GM21360 (cell line): ENCODE results near the gene RFPL2.

Source experiments
- ATAC-seq: cut with Tn5 transposase; IDR thresholded peaks from one replicate; pipeline ENCODE4 v1.9.1; 2021; ENCODE audit warnings: mild to moderate bottlenecking, moderate library complexity; ENCODE audit not compliant: unreplicated experiment

Gene RFPL2

DNA sequence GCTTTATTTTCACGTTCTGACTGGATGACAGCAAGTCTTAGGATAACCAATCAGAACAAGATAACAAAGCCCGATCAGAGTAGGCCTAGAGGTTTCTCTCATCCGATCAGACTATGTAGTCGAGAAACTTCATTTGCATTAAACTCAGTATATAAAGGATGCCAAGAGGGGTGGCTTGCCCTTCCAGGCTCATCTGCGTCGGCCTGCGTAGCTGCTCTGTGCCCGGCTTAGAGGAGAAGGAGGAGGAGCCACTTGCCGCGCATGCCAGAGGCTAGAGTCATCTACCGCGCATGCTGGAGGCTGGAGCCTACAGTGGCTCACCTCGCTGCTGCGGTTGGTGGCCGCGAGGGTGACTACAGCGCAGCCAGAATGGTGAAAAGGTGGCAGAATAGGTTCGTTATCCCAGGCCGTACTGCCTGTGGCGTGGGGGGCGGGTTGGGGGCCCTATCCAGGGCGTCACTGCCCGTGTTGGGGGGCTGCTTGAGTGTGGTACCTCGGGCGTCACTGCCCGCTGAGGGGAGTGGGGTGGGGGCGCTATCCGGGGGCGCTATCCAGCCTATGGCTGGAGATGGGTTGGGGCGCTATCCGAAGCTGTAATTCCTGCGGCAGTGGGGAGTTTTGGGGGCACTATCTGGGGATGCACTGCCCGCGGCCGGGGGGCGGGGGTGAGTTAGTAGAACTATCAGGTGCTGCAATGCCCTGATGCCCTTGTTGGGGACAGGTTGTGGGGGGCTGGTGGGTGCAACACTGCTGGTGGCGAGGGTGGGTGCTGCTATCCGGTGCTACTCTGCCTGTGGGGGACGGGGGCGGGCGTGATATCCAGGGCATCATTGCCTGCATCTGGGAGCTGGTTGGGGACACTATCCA, at the start of gene RFPL2:
Gene RFPL2 (minus strand): TSS at position 218 of the 867 bp plus-strand sequence. CDS start 2,622 bp downstream, outside the sequence.
- ATAC-seq, result no peak

DNA sequence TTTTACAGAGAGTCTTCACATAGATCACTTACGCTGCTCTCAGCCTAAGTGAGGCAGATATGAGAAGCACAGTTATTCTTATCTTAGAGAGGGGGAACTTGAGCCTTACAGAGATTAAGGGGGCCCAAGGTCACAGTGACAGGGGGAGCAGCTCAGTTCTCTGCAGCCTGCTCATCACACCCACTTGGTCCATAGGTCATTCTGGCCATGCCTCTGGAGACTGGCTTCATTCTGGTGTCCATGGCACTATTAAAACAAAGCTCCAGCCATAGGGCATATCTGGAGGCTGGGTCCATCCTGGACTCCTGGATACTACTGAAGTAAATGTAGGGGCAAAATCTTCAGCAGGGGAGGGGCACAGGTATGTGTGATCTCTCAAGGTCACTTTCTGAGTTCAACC, 44.4 kb upstream of the RFPL2 start:
- no peak for ATAC-seq

DNA sequence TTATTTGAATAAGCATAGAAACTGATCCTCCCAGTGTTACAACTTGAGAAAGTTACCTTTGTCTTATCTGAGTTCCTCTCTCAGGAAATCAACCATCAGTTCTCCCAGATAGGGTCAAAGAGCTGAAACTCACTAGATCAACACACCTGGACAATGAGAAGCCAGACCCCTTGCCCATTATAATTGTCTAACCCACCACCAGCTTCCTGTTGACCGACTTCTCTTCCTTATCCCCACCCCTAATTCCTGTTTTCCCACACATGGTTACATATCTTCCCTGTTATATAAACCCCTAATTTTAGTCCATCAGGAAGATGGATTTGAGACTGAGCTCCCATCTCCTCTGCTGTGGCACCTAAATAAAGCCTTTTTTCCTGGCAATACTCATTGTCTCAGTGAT, 43.4 kb upstream of the RFPL2 start:
- ATAC-seq, result no peak

DNA sequence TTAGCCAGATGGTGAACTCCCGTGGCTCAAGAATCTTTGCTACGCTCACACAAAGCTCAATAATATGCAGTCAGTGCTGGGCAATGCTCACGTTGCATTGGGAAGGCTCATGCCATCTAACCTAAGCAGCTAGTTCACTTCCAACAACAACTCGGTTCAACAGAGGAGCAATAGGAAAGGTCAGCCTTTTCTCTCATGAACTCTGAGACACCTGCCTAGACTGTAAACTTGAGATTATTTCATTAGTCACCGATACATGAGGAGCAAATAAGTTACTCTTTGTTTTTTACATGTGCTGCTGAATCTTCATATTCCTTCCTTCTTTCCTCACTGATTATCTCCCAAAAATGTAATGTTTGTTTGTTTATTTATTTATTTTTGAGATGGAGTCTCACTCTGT, 41.3 kb upstream of the RFPL2 start:
- no peak for ATAC-seq

DNA sequence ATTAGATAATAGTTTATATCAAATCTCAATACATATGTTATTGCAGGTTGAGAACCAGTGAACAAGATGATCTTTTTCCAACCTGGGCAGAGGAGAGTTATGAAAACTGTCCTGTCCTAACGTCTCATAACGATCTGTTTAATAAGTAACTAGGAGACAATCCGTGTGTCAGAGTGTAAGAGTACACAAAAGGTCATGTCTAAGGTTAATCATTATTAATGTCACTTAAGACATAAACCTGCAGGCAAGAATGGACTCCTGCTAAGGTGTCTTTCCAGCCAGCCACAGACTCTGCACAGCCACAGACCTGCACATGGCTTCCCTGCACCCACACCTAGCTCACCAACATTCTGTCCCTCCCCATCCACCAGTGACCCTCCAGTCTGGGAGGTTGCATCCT, 40.2 kb upstream of the RFPL2 start:
- no peak for ATAC-seq

DNA sequence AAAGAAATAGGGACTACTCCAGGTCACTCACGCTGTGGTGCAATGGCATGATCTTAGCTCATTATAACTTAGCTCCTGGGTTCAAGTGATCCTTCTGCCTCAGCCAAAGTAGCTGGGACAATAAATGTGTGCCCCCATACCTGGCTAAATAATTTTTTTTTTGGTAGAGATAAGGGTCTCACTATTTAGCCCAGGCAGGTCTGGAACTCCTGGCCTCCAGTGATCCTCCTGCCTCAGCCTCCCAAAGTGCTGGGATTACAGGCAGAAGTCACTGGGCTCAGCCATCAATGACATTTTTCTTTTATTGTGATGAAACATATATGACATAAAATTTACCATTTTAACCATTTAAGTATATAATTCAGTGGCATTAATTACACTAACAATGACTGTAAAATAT, 39.7 kb upstream of the RFPL2 start:
- no peak for ATAC-seq

DNA sequence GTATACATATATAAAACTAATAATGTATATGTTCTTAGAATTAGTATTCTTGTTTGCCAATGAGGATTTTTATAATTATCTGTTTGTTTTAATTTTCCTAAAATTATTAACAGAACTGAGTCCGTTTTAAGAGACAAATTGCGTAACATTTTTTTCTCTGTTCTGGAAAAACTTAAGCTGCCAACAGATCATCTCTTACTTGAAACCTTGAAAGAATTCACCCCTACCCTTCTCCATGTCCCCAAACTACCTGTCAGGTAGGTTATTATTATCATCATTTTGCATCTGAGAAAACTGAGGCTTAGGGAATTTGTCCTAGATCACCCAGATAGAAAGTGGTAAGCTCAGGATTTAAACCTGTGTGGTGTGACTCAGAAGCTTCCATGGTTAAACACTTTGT, 35.6 kb upstream of the RFPL2 start:
- no peak for ATAC-seq

DNA sequence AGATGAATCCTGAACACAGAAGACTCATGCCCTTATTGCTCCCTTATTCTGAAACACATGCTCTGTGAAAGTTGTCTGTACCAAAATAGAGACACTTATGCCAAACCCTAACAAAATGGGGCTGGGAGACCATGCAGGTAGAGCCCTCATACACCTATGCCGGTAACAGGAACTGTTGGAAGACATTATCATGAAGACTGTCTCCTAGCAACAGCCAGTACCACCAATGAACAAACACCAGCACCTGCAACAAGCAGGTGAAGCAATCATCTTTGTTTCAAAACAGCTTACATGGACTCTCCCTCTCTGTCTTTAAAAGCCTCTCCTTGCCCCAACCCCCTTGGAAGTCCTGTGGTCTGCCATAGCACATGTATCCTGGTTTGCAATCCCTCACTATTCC, 33.0 kb upstream of the RFPL2 start:
- ATAC-seq, result no peak

DNA sequence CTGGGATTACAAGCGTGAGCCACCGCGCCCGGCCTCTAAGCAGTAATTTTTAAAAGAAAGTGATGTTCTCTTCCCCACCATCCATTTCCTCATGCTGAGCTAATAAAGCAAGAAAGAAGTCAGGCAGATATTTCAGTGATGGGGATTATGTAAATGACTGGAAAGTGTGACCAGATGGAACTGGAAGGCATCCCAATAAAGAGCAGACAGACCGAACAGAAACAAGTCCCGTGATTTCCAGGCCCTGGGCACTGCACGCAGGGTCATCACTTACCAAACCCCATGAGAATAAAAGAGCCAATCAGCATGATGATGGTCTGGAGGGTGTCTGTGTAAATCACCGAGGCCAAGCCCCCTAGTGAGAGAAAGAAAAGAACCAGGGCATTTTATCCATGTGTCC, 32.1 kb upstream of the RFPL2 start:
- ATAC-seq, result no peak

DNA sequence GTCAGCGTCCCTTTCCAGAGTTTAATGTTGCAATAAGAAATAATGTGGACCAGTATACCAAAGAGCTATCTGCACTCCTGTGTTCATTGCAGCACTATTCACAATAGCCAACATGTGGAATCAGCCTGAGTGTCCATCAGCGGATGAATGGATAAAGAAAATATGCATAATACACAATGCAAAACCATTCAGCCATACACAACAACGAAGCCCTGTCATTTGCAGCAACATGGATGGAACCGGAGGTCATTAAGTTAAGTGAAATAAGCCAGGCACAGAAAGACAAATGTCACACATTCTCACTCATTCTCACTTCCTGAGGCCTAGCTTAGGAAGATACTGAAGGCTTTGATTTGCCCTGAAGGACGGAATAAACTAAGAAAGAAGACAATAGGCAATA, 28.2 kb upstream of the RFPL2 start:
- ATAC-seq, result no peak

DNA sequence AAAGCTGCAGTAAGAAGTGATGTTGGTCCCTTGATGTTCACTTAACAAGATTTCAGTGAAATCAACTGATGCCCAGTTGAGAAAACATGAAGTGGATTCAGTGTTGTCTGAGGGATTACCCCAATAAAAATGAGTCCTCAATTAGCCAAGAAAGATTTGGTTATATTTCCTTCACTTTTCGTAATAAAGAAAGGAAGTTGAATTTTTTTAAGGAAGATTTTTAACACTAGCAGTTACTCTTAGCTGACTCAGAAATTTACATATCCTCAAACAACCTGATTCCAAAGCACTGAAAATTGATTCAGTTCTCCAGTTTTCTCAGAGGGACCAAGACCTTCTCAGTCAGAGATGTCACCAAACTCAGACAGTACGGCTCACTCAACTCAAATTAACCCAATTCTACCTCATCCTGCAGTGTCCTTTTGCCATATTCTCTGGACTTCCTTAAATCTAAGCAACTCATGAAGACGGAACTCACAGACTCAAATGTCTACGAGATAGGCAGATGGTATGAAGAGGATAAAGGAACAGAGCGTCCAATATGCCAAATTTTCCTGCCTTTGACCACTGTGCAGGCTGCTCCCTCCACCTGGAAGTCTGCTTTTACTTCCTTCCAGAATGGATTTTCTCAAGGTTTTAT, 27.4 kb upstream of the RFPL2 start:
- no peak for ATAC-seq

DNA sequence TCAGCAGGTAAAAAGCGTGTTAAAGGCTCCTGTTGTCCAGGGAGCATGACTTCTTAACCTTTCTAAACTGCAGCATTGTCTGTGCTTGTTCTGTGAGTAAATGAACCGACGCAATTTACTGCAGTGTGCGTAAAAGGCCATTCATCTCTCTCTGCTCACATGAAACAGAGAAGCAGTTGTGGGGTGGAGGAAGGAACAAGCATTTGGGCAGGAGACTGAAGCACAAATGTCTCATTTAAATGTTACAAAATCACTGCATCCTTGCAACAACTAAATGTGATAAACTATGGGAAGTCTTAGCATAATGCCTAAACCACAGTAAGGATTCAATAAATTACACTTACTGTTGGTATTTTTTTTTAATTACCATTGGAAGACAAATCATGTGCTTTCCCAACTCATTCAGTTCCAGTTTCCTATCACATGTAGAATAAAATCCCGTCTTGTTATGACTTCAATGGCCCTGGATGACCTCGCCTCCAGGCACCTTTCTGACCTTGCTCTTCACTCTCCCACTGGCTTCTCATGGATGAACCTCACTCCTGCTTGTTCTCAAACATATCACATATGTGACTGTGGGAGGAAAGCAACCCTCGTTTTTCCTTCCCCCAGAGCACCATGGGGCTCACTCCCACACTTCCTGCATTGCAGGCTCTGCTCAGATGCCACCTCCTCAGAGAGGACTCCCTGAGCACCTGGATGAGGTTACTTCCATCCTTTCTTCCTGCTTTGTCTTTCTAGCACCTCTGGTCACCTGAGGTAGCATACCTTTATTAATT, 21.6 kb upstream of the RFPL2 start:
- no peak for ATAC-seq

DNA sequence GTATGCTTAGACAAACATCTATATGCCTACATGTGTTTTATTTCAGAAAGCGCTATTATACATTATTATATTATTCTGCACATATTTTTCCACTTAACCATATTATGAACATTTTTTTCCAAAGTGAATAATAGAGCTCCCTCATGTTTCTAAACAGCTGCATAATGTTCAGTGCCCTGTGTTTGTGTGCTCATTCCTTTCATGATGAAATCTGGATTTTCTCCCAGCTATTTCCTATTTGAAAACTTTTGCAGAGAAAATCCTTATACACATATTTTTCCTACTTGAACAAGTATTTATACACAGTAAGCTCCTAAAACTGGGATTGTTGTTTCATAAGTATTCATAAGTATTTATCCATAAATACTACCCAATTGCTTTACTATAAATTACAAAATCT, 18.1 kb upstream of the RFPL2 start:
- ATAC-seq, result no peak

DNA sequence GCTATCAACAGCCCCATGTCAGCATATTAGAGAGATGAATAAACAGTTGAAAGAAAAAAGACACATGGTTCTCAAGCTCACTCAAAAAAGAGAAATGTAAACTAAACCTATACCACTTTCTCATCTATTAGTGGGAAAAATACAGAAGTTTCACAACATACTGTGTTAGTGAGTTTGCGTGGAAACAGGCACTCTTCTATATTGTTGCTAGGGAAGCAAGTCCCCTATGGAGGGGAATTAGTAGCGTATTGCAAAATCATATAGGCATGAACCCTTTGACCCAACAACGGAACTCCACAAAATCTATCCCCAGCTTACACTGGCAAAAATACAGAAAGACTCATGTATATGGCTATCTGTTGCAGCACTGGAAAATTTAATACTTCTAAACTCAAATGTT, 14.2 kb upstream of the RFPL2 start:
- ATAC-seq, result no peak

DNA sequence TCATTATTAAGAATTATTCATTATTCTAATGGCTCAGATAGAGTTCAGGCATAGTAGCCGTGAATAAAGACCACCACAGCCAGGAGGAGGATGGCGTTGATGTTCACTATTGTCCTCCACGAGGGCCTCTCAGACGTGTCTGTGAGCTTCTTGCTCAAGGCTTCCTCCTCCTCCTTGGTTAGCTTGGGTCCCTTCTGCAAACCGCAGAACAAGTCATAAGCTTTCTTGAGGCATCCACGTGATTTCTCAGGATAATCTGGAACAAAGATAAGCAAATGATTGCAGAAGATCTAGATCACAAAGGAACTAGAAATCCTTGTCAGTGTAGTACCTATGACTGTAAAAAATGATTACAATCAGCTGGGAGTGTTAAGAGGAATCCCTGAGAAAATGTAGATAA, 13.6 kb upstream of the RFPL2 start:
- ATAC-seq, result no peak

DNA sequence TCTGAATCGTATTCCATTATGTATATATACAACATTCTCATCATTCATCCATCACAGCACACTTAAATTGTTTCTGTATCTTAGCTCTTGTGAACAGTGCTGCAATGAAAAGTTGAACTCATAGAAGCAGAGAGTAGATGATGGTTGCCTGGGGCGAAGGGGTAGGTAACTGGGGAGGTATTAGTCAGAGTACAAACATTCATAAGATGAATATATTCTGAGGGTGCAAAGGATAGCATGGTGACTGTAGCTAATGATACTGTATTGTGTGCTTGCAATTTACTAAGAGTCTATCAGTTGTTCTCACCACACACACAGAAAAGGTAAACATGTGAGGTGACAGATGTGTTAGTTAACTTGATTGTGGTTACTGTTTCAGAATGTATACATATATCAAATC, 12.6 kb upstream of the RFPL2 start:
- ATAC-seq, result no peak

DNA sequence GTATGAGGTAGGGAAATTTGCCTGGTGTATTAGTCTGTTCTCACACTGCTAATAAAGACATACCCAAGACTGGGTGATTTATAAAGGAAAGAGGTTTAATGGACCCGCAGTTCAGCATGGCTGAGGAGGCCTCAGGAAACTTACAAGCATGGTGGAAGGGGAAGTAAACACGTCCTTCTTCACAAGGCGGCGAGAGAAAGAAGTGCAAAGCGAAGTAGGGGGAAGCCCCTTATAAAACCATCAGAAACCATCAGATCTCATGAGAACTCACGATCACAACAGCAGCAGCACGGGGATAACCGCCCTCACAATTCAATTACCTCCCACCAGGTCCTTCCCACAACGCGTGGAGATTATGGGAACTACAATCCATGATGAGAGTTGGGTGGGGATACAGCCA, 12.0 kb upstream of the RFPL2 start:
- no peak for ATAC-seq

DNA sequence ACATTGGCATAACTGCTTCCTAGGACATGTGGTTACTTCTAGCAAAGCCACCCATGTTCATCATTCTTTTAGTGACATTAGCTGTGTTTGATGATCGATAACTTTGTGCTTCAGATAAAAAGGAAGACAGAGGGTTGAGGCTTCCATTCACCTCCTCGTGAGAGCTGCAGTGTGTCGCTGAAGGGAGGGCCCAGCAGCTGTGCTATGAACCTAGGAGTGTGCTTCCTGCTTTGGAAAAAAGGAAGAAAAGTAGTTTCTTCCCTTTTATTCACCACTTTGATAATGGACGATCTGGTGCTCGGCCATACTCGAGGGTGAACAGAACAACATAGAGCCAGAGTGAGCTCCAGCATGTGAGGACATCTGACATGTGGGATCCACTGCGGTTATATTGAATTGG, 6.1 kb upstream of the RFPL2 start:
- ATAC-seq, result no peak

DNA sequence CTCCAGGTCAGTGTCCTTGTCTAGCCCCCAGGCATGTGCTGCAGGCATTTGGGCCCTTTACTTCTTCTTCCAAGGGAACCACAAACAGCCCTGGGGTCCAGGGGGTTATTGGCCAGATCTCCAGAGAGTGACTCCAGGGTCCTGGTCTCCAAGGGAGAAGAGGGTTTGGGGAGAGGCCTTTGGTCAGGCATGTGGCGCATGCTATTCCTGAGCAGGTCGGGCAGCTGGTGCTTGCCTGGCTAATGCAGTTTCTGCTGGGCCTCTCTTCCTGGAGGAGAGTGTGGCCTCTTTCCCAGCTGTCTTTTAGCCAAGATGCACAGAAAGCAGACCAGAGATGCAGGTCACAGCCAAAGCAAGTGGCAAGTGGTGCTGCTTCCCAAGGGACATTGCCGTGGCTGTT, 3.8 kb upstream of the RFPL2 start:
- ATAC-seq, result no peak

DNA sequence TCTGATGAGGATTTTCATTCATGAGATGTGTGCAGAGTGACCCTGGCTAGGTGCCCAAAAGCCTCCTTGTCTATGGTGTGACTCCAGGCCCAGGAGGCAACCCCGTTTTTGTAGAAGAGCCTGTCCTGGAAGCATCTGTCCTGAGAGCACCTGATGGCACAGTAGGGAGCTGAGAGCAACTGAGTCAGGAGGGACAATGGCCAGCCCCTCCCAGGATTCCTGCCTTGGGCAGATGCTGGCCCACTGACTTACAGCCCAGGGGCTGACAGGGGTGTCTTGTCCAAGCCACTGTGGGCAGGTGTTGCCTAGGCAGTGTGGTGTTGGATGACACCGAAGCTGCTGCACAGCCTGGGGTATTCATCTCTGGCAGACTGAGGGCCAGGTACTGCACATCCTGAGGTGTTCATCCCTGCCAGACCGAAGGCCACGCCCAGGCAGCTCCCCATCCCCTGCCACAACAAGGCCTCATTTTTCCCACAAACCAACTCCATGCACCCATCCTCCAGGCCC, 3.2 kb upstream of the RFPL2 start:
- no peak for ATAC-seq
